ENCODE measurements around the gene KLC4. TPM values are rescaled to one million over a fixed set of nuclear protein-coding genes. Genes with fewer than 3 reads are reported as not detected.

Gene KLC4
- total RNA-seq, 1 donor from 2014 or later = 73.8 TPM

- no peak for DNase-seq (ENCODE audit: low spot score, unreplicated experiment)
- H3K4me3 Mint-ChIP-seq (ENCODE audit: low read depth) = no peak overlapping the region
- H3K36me3 Mint-ChIP-seq (ENCODE audit: insufficient read depth) = no peaks in the 10 kb centered on the region
- no peaks in the 10 kb centered on the region for H3K27me3 Mint-ChIP-seq
- peak overlapping the region; percentile 41 for H3K27ac Mint-ChIP-seq
- no peaks in the 10 kb centered on the region for H3K9me3 Mint-ChIP-seq (ENCODE audit: low read depth)
- peaks cover 4% of the 10 kb centered on the region for H3K4me1 Mint-ChIP-seq (ENCODE audit: low read depth)
- TF ChIP-seq CTCF (IDR thresholded peaks at IDR 0.05; ENCODE audit: unreplicated experiment) = no peak
Measured at GRCh38 chr6:43123461-43124314, 64.3 kb downstream of the KLC4 start.

GRCh38 chr6:43124481-43124880 lies 65.0 kb downstream of the KLC4 start:
- Mint-ChIP-seq H3K27ac (no peak overlapping the region), H3K4me3 (ENCODE audit: low read depth) (no peak overlapping the region), H3K36me3 (ENCODE audit: insufficient read depth) (no peaks in the 10 kb centered on the region), H3K4me1 (ENCODE audit: low read depth) (peaks cover 3% of the 10 kb centered on the region), H3K9me3 (ENCODE audit: low read depth) (no peaks in the 10 kb centered on the region), H3K27me3 (no peaks in the 10 kb centered on the region)
- DNase-seq (ENCODE audit: low spot score, unreplicated experiment) = no peak
- no peak for TF ChIP-seq CTCF (IDR thresholded peaks at IDR 0.05; ENCODE audit: unreplicated experiment)

Other genes starting within 250 kb of the KLC4 start
- 82.8 and 88.9 TPM in 2 replicates for gene RPL7L1, start 180.0 kb upstream of the KLC4 start, total RNA-seq
- gene PTCRA, start 143.6 kb upstream of the KLC4 start, total RNA-seq = not detected in 2 replicates
- gene CNPY3, start 130.2 kb upstream of the KLC4 start, total RNA-seq = 61.5 and 64.1 TPM in 2 replicates
- 1.3 and 1.7 TPM in 2 replicates for gene GNMT, start 98.9 kb upstream of the KLC4 start, total RNA-seq
- gene PEX6, start 80.5 kb upstream of the KLC4 start, total RNA-seq = 29.8 and 32.3 TPM in 2 replicates
- gene PPP2R5D, start 75.1 kb upstream of the KLC4 start, total RNA-seq = 52.2 and 53.6 TPM in 2 replicates
- 64.0 and 68.4 TPM in 2 replicates for gene MEA1, start 45.7 kb upstream of the KLC4 start, total RNA-seq
- gene KLHDC3, start 45.4 kb upstream of the KLC4 start, total RNA-seq = 86.8 and 91.1 TPM in 2 replicates
- gene RRP36, start 38.0 kb upstream of the KLC4 start, total RNA-seq = 60.6 and 62.4 TPM in 2 replicates
- gene CUL7, start 5.8 kb upstream of the KLC4 start, total RNA-seq = 58.9 and 60.9 TPM in 2 replicates
- gene MRPL2, start 197 bp upstream of the KLC4 start, total RNA-seq = 45.2 and 52.2 TPM in 2 replicates
- gene PTK7, start 16.7 kb downstream of the KLC4 start, total RNA-seq = 141 and 142 TPM in 2 replicates
- gene SRF, start 111.6 kb downstream of the KLC4 start, total RNA-seq = 29.1 and 30.3 TPM in 2 replicates
- 57.0 and 61.1 TPM in 2 replicates for gene CUL9, start 122.6 kb downstream of the KLC4 start, total RNA-seq
- gene DNPH1, start 169.8 kb downstream of the KLC4 start, total RNA-seq = 33.9 and 39.0 TPM in 2 replicates
- gene TTBK1, start 183.8 kb downstream of the KLC4 start, total RNA-seq = 1.4 and 1.7 TPM in 2 replicates
- not detected in 2 replicates for gene SLC22A7, start 238.6 kb downstream of the KLC4 start, total RNA-seq
- gene CRIP3, start 249.2 kb downstream of the KLC4 start, total RNA-seq = 2.3 and 2.4 TPM in 2 replicates